LNCaP clone FGC (cell line): ENCODE results near the gene MATN3.

ENCODE experiments used
- DNase-seq: peaks from one replicate; pipeline ENCODE4 v3.0.0-alpha.2; 2011; ENCODE audit warnings: low read depth
- H3K4me3 ChIP-seq: 2 replicates; pipeline ENCODE4 v1.5.1; 2011; ENCODE audit warnings: mild to moderate bottlenecking, low read depth, low read length, control low read depth
- CTCF ChIP-seq: IDR thresholded peaks from 2 replicates; pipeline ENCODE4 v1.5.1; 2012; ENCODE audit warnings: mild to moderate bottlenecking; ENCODE audit not compliant: control insufficient read depth, insufficient read depth; ENCODE audit errors: extremely low read depth

MATN3 gene

DNA sequence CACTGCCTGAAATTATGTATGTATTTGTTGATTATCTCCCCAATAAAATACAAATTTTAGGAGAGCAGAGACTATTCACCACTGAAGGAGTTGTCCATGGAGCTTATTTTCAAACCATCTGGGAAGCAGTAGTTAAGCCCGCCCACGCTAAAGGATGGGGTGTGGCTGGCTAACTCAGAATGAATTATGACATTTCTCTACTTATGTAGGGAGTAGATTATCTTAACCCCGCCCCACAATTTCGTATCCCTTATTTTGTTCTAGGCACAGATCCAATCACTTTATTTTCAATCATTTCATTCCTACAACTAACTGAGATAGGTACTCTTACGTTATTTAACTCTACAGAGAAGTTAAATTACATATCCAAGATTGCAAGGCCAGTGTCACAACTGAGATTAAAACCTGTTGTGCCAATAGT is 40.4 kb upstream of the MATN3 start:
- peak overlapping the region; percentile 93 for H3K4me3 ChIP-seq
- no peak for TF ChIP-seq CTCF
- DNase-seq, result peak; percentile 11

DNA sequence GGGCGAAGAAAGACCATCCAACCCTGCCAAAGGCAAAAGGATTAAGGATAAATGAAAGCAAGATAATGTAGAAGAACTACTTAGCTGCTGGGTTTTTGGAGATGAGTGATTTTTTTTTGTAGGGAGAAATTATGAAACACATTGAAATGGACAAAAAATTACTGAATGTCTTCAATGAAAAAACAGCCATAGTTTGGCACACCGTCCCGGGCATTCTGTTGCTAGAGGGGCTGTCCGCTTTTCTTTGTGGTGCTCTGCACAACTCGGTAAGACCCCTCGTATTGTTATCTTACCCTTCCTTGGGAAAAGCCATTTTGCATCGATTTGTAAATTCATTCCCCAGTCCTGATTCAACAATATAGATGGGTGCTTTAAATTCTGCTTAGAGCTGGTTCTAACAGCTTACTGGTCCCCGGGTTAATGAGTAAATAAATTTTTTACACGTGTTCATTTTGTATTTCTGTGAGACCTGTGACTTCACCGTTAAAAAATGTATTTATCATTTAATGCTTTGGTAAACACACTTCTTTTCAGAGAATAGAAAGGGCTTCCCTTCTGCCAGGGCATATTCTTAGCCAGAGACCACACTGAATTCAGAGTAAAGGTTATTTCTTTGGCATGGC is 39.9 kb upstream of the MATN3 start:
- H3K4me3 ChIP-seq, result peak overlapping the region; percentile 93
- DNase-seq, result no peak

DNA sequence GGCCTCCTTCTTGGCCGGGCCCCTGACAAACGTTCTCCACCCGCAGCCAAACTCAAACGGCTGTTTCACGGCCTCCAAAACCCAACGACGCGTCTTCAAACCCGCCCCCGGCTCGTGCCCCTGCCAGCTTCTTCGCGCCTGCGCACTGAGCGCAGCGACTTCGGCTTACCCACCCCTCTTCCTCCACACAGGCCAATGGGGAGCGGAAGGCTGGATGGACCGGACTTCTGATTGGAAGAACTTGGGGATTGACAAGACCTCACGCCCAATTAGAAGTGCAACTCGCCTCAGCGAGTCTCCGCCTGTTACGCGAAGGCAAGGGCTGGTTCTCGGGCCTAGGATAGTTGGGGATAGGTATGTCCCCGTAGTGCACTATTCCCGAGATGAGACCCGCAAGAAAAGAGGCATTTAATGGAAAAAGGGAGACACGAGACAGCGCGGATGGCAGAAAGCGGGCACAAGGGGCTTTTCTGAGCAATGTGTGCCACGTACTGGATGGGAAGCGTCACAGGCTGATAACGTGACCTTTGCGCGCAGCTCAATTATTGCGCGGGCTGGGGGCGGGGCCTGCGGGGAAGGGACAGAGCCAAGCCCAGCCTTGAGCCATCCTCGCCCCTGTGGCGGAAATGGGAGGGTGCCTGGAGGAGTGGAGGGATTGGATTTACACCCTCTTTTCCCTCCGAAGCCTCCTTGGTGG is 39.2 kb upstream of the MATN3 start, which contains the start of gene LAPTM4A:
Gene LAPTM4A, minus strand, starts transcription at position 97 of the 697 bp plus-strand sequence. CDS start 108 bp downstream, outside the sequence.
- no peak for TF ChIP-seq CTCF
- H3K4me3 ChIP-seq, result peak within 1 kb of the TSS; percentile 93
- peak; percentile 99 for DNase-seq

More for the DNA sequence above, 39.9 kb upstream of the MATN3 start:
- no peak for TF ChIP-seq CTCF

- peak overlapping the region; percentile 93 for H3K4me3 ChIP-seq
- peak; percentile 46 for TF ChIP-seq CTCF
- no peak for DNase-seq
Observed at GRCh38 chr2:20050646-20051531, 38.4 kb upstream of the MATN3 start.

GRCh38 chr2:20050104-20050645 is 37.7 kb upstream of the MATN3 start:
- H3K4me3 ChIP-seq, result peak overlapping the region; percentile 93
- DNase-seq, result no peak
- no peak for TF ChIP-seq CTCF

DNA sequence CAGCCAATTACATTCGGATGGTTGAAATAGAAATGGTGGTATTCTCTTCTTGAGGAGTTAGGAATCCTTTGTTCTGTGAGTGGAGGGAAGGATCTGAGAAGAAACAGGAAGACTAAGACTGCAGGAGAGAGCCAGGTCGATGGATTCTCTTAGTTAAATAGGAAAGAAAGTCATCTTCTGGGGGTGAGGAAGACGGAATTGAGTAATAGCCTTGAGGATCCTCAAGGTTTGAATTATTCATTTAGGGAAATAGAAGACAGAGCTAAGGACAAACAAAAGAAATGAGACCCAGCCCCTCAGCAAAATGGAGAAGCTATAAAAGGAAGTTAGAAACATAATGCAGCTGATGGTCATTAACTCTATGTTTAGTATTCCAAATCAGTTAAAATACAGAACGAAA is 37.2 kb upstream of the MATN3 start:
- H3K4me3 ChIP-seq, result peak overlapping the region; percentile 93
- no peak for DNase-seq

More for the DNA sequence above, 37.2 kb upstream of the MATN3 start:
- TF ChIP-seq CTCF, result no peak
